HG02642 (cell line): Measurements from ENCODE around the gene DUXA.

Experiments
- ATAC-seq: cut with Tn5 transposase; IDR thresholded peaks from one replicate; pipeline ENCODE4 v1.9.1; 2021; ENCODE audit warnings: mild to moderate bottlenecking; ENCODE audit not compliant: unreplicated experiment, poor library complexity

The DUXA gene

DNA sequence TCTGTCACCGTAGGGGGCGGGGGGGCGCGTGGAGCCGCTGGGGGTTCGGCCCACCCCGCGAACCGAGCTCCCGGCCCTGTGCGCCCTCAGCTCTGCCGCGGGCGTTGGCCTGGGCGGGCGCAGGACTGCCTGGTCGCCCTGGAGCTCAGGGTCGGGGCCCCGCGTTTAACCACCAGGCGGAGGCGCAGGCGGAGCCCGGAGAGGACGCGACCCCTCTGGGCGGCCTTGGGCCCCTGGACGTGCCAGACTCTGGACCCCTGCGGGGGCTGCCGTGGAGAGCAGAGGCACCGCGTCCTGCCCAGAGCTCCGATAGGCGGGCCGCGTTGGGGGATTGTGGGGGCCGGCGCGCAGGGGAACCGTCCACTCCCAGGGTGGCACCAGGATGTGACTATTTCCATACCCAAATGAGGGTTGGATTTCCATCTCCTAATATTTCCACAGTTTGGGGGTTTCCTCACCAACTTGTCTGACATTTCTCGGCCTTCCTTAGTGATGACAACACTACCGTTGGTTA is 60.5 kb downstream of the DUXA start:
- no peak for ATAC-seq

DNA sequence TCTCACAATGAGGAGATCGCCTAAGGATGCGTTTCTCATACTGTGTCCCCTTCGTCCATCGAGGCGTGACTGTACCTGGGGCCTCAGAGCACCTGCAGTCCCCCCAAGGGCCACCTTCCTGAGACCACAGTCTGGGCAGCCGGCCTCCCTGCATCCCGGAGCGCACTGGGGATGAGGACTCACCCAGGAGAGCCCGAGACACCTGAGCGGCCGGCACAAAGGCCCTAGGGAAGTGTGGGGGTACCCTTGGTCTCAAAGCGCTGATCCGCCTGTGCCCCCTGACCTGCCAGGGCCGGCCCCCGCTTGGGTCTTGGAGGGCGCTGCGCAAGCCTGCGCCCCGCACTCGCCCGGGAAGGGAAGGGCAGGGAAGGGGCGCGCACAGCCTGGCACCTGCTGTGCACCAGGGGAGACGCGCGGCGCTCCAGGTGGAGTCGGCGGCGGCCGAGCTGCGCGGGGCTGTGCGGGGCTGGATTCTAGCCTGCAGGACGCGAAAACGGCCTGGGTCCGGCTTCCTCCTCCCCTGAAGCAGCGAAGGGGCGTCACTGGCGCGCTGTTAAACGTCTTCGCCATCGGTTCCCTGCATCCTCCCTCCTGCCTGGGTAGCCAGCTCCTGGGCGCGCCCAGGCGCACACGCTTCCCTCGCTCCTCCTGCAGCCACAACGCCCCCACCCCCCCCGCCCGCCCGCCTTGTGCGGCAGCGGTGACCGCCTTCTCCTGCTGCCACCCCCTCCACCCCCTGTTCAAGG is 61.1 kb downstream of the DUXA start:
- no peak for ATAC-seq
